Activated CD4-positive, alpha-beta T cell treated with anti-CD3 and anti-CD28 coated beads, Interleukin-2, amount 10 ng/mL, durations not matched to agents 7 days and 5 days (primary cell): ENCODE data around the gene ZFTA. TPM values are rescaled to one million over a fixed set of nuclear protein-coding genes. Genes with fewer than 3 reads are reported as not detected.
"Not testable (repeated sequence)": the region's sequence is repeated elsewhere in the genome, so short reads cannot be mapped to it uniquely, and the experiment has no call there.

Source experiments
- CTCF ChIA-PET: fragments of 350-600 bp; sonication (Branson Sonifier 250); formaldehyde crosslinking; loops from one replicate; lab custom pipeline; 2021; ENCODE audit warnings: antibody characterized with exemption; lab: Charles Lee
- POLR2A ChIA-PET: fragments of 350-600 bp; sonication (Branson Sonifier 250); formaldehyde crosslinking; loops from one replicate; lab custom pipeline; 2021; ENCODE audit warnings: antibody characterized with exemption; lab: Charles Lee
- DNase-seq: peaks from one replicate; pipeline ENCODE4 v3.0.0-alpha.2; 2020
- H3K27ac Mint-ChIP-seq: one replicate; pipeline ENCODE4 v1.8.0; 2021; ENCODE audit warnings: mild to moderate bottlenecking, moderate library complexity, mixed read lengths
- H3K27me3 Mint-ChIP-seq: one replicate; pipeline ENCODE4 v1.8.0; 2021; ENCODE audit warnings: mixed read lengths
- H3K36me3 Mint-ChIP-seq: one replicate; pipeline ENCODE4 v1.8.0; 2021; ENCODE audit warnings: low read depth, mixed read lengths
- H3K4me1 Mint-ChIP-seq: one replicate; pipeline ENCODE4 v1.8.0; 2021; ENCODE audit warnings: mixed read lengths
- H3K4me3 Mint-ChIP-seq: one replicate; pipeline ENCODE4 v1.8.0; 2021; ENCODE audit warnings: mild to moderate bottlenecking, moderate library complexity, mixed read lengths
- H3K9me3 Mint-ChIP-seq: one replicate; pipeline ENCODE4 v1.8.0; 2021; ENCODE audit warnings: mixed read lengths
- total RNA-seq, 2 experiments: library from RNA; stranded (reverse); gene quantifications; one replicate each; pipeline ENCODE4 v1.2.3, GENCODE V29; 2021

Gene ZFTA
- total RNA-seq, 2 experiments from 2014 or later = 1.1 TPM

GRCh38 chr11:63802637-63803414 is 34.3 kb upstream of the ZFTA start:
- CTCF ChIA-PET = no interaction called here
- no peaks in the 10 kb centered on the region for H3K36me3 Mint-ChIP-seq

GRCh38 chr11:63800921-63801320 is 32.3 kb upstream of the ZFTA start:
- ChIA-PET CTCF (interaction anchor here (0.6 to 0.9 kb wide), 2 partner anchors 8 to 358 kb away, joined by 3 to 4 read pairs; no protein-coding TSS in a partner anchor), POLR2A (no interaction called here)
- H3K27ac Mint-ChIP-seq = no peak overlapping the region
- peaks cover 5% of the 10 kb centered on the region for H3K27me3 Mint-ChIP-seq
- H3K4me1 Mint-ChIP-seq = no peaks in the 10 kb centered on the region
- no peak overlapping the region for H3K4me3 Mint-ChIP-seq
- no peaks in the 10 kb centered on the region for H3K36me3 Mint-ChIP-seq
- no peaks in the 10 kb centered on the region for H3K9me3 Mint-ChIP-seq
- no peak for DNase-seq

More at GRCh38 chr11:63802637-63803414, 34.3 kb upstream of the ZFTA start:
- POLR2A ChIA-PET = no interaction called here
- DNase-seq = no peak
- no peaks in the 10 kb centered on the region for H3K4me1 Mint-ChIP-seq
- H3K9me3 Mint-ChIP-seq = no peaks in the 10 kb centered on the region
- no peak overlapping the region for H3K4me3 Mint-ChIP-seq
- H3K27me3 Mint-ChIP-seq = peaks cover 2% of the 10 kb centered on the region
- H3K27ac Mint-ChIP-seq = no peak overlapping the region

- Mint-ChIP-seq H3K27me3 (peaks cover 12% of the 10 kb centered on the region), H3K9me3 (peaks cover 14% of the 10 kb centered on the region), H3K27ac (no peak overlapping the region), H3K36me3 (peaks cover 5% of the 10 kb centered on the region), H3K4me1 (peaks cover 3% of the 10 kb centered on the region), H3K4me3 (no peak overlapping the region)
- ChIA-PET CTCF (no interaction called here), POLR2A (no interaction called here)
- no peak for DNase-seq
Measured at GRCh38 chr11:63795066-63795465, 26.5 kb upstream of the ZFTA start.

DNA sequence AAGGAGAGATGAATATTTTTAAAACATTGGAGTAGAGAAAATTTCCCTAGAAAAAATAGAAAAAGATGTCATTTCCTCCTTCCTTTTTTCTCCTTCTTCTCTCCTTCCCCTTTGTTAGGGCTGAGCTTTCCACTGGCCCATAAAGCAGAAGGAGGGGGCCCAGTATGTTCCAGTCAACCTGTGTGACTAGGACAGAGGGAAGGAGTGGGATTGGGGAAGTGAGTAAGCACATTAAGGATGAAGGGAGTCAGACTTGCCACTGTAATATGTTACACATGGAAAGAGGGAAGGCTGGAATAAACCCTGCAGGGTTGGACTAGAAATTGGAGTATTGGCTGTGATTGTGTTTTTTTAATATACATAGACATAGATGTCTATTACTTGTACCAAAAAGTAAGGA is 24.6 kb upstream of the ZFTA start:
- CTCF ChIA-PET = interaction anchor here (1.3 kb wide), 1 partner anchor 13 kb away, joined by 3 read pairs; no protein-coding TSS in a partner anchor
- POLR2A ChIA-PET = no interaction called here
- peaks cover 14% of the 10 kb centered on the region for H3K9me3 Mint-ChIP-seq
- peaks cover 12% of the 10 kb centered on the region for H3K27me3 Mint-ChIP-seq
- H3K36me3 Mint-ChIP-seq = peaks cover 5% of the 10 kb centered on the region
- DNase-seq = no peak
- H3K4me3 Mint-ChIP-seq = no peak overlapping the region
- H3K4me1 Mint-ChIP-seq = peaks cover 3% of the 10 kb centered on the region
- H3K27ac Mint-ChIP-seq = no peak overlapping the region

- no peak overlapping the region for H3K27ac Mint-ChIP-seq
- H3K36me3 Mint-ChIP-seq = peaks cover 5% of the 10 kb centered on the region
- H3K9me3 Mint-ChIP-seq = peaks cover 14% of the 10 kb centered on the region
- CTCF ChIA-PET = no interaction called here
- H3K4me1 Mint-ChIP-seq = peaks cover 3% of the 10 kb centered on the region
- no peak for DNase-seq
- POLR2A ChIA-PET = no interaction called here
- H3K27me3 Mint-ChIP-seq = peaks cover 14% of the 10 kb centered on the region
- no peak overlapping the region for H3K4me3 Mint-ChIP-seq
Measured at GRCh38 chr11:63791495-63792167, 23.1 kb upstream of the ZFTA start.

- no peaks in the 10 kb centered on the region for H3K36me3 Mint-ChIP-seq
- H3K27me3 Mint-ChIP-seq = peaks cover 14% of the 10 kb centered on the region
- no peak for DNase-seq
- no peak overlapping the region for H3K27ac Mint-ChIP-seq
- no peak overlapping the region for H3K4me3 Mint-ChIP-seq
- H3K9me3 Mint-ChIP-seq = no peaks in the 10 kb centered on the region
- CTCF ChIA-PET = interaction anchor here (0.6 to 0.7 kb wide), 2 partner anchors 128 to 555 kb away, joined by 4 to 6 read pairs; no protein-coding TSS in a partner anchor
- H3K4me1 Mint-ChIP-seq = peaks cover 8% of the 10 kb centered on the region
- POLR2A ChIA-PET = no interaction called here
Measured at GRCh38 chr11:63785823-63786222, 17.2 kb upstream of the ZFTA start.

GRCh38 chr11:63783925-63784592 is 15.5 kb upstream of the ZFTA start:
- Mint-ChIP-seq H3K9me3 (no peaks in the 10 kb centered on the region), H3K36me3 (no peaks in the 10 kb centered on the region), H3K4me3 (no peak overlapping the region), H3K4me1 (peaks cover 5% of the 10 kb centered on the region), H3K27ac (no peak overlapping the region), H3K27me3 (peaks cover 14% of the 10 kb centered on the region)
- ChIA-PET CTCF (no interaction called here), POLR2A (no interaction called here)
- no peak for DNase-seq

GRCh38 chr11:63782749-63783148 is 14.2 kb upstream of the ZFTA start:
- Mint-ChIP-seq H3K4me1 (peaks cover 5% of the 10 kb centered on the region), H3K36me3 (no peaks in the 10 kb centered on the region), H3K4me3 (no peak overlapping the region), H3K27me3 (peaks cover 19% of the 10 kb centered on the region), H3K9me3 (no peaks in the 10 kb centered on the region), H3K27ac (no peak overlapping the region)
- ChIA-PET CTCF (interaction anchor here (1.1 kb wide), 1 partner anchor 15 kb away, joined by 4 read pairs; the partner anchor contains the start of gene ZFTA), POLR2A (no interaction called here)
- no peak for DNase-seq

DNA sequence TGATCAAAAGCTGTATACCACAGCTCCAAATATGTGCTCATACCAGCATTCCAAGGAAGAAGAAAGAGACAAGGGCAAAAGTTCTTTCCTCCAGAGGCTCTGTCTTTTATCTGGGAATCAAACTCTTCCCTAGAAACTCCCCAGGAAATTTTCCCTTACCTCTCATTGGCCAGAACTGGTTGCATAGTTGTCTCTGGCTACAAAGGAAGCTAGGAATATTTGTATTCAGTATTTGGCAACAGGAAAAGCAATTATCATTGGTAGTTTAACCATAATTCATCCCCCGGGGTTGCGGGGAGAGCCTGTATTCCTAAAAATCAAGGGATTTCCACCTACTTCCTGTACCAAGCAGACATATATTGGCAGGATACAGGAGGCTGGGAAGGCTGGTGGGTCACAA is 10.5 kb upstream of the ZFTA start:
- Mint-ChIP-seq H3K9me3 (no peaks in the 10 kb centered on the region), H3K27ac (no peak overlapping the region), H3K36me3 (no peaks in the 10 kb centered on the region), H3K4me3 (no peak overlapping the region), H3K27me3 (peaks cover 8% of the 10 kb centered on the region), H3K4me1 (no peaks in the 10 kb centered on the region)
- POLR2A ChIA-PET = no interaction called here
- CTCF ChIA-PET = interaction anchor here (0.6 to 1.2 kb wide), 4 partner anchors 11 to 196 kb away, joined by 3 read pairs; partner anchors contain the start of gene COX8A
- no peak for DNase-seq

DNA sequence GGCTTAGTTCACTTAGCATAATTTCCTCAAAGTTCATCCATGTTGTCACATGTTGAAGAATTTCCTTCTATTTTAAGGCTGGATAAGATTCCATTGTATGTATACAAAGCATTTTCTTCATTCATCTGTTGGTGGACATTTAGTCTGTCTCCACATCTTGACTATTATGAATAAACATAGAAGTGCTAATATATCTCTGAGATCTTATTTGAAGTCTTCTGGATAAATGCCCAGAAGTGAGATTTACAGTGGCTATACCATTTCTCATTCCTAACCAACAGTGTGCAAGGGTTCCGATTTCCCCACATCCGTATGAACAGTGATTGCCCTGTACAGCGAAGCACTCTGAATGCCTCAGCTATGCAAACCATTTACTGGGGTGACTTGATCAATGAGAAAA is 6.6 kb upstream of the ZFTA start:
- POLR2A ChIA-PET = no interaction called here
- Mint-ChIP-seq H3K4me1 (no peaks in the 10 kb centered on the region), H3K9me3 (no peaks in the 10 kb centered on the region), H3K4me3 (no peak overlapping the region), H3K27ac (no peak overlapping the region), H3K36me3 (no peaks in the 10 kb centered on the region), H3K27me3 (peaks cover 33% of the 10 kb centered on the region)
- DNase-seq = no peak
- CTCF ChIA-PET = no interaction called here

GRCh38 chr11:63771741-63772318 is 3.3 kb upstream of the ZFTA start:
- not testable (repeated sequence) for H3K36me3 Mint-ChIP-seq, H3K27ac Mint-ChIP-seq, H3K4me1 Mint-ChIP-seq, DNase-seq, H3K9me3 Mint-ChIP-seq, H3K4me3 Mint-ChIP-seq
- POLR2A ChIA-PET = interaction anchor here (0.6 kb wide), 1 partner anchor 311 kb away, joined by 3 read pairs; no protein-coding TSS in a partner anchor
- peaks cover 30% of the 10 kb centered on the region for H3K27me3 Mint-ChIP-seq
- CTCF ChIA-PET = interaction anchor here (0.6 kb wide), 1 partner anchor 15 kb away, joined by 3 read pairs; no protein-coding TSS in a partner anchor

- no peak overlapping the region for H3K4me3 Mint-ChIP-seq
- H3K27me3 Mint-ChIP-seq = peaks cover 30% of the 10 kb centered on the region
- no peaks in the 10 kb centered on the region for H3K9me3 Mint-ChIP-seq
- no peak for DNase-seq
- ChIA-PET POLR2A (no interaction called here), CTCF (no interaction called here)
- H3K27ac Mint-ChIP-seq = no peak overlapping the region
- no peaks in the 10 kb centered on the region for H3K36me3 Mint-ChIP-seq
- H3K4me1 Mint-ChIP-seq = peaks cover 9% of the 10 kb centered on the region
Measured at GRCh38 chr11:63770763-63771162, 2.2 kb upstream of the ZFTA start.
